ENCODE data around the gene ZNF157. TPM values are rescaled to one million over a fixed set of nuclear protein-coding genes. Genes with fewer than 3 reads are reported as not detected.
A peak's percentile ranks its signal among the peaks of the same experiment; 100 is the strongest.

Gene ZNF157
- total RNA-seq, 2 donors from 2014 or later = 0.13 TPM; not detected in 1

DNA sequence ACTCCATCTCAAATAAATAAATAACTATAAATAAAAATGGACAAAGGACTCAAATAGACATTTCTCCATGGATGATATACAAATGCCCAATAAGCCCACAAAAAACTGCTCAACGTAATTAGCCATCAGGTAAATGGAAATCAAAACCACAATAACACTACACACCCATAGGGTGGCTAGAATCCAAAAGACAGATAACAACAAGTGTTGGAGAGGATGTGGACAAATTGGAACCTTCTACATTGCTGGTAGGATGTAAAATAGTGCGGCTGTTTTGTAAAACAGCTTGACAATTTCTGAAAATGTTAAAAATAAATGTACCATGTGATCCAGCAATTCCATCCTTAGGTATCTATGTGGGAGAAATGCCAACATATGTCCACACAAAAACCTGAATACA, 52.1 kb downstream of the ZNF157 start:
- no peak for ATAC-seq
- intact Hi-C loops (cut with DNase I) = no loop called here
- no peak for DNase-seq

DNA sequence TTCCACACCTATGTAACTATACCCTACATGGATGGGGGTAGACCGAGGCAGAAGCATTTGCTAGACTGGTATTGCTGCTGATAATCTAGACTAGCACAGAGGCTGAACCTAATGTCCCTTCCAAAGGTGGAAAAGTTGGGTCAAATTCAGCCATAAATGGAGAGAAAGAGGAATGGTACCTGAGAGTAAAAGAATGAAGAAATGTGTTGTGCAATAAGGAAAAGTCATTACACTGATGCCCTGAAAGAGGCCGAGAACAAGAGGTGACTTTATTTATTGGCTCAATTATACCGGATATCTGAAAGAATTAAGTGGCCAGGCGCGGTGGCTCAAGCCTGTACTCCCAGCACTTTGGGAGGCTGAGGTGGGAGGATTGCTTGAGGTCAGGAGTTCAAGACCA, 60.5 kb downstream of the ZNF157 start:
- intact Hi-C loops (cut with DNase I) = no loop called here
- no peak for ATAC-seq

DNA sequence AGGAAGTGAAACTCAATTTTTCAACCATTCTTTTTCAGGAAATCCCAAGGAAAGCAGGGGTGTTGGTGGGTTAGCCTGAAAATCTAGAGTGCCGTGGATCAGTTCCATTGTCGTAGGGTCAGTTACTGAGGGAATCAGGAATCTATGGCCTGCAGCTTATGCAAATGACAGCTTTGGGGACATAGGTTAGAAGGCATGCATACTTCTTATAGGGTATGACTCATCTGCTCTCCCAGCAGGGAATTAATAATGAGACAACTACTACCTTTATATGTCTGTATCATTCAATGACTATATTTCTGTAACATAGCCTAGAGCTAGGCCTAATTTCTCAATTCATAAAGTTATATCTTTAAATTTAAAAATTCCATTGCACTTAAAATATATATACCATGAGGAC, 76.1 kb downstream of the ZNF157 start:
- DNase-seq = no peak
- no peak for ATAC-seq
- intact Hi-C loops (cut with DNase I) = no loop called here

More for the DNA sequence above, 60.5 kb downstream of the ZNF157 start:
- no peak for DNase-seq

DNA sequence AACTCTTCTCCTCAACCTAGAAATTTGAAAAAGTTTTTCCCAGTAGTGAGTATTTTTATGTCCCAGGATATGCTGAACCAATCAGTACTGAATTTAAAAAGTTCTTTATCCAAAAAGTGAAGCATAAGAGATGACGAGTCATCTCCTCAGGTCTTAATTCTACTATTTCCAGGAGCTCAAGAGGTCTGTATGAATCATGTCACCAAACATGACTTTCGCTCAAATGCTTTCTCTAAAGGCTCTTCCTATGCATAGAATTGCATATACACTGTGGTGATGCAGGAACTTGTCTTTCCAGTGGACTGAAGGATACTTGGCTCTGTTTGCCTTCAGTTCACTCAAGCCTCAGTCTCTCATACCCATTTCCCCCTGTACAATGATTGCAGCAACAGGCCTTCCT, 76.6 kb downstream of the ZNF157 start:
- no peak for DNase-seq
- ATAC-seq = no peak
- intact Hi-C loops (cut with DNase I) = no loop called here

DNA sequence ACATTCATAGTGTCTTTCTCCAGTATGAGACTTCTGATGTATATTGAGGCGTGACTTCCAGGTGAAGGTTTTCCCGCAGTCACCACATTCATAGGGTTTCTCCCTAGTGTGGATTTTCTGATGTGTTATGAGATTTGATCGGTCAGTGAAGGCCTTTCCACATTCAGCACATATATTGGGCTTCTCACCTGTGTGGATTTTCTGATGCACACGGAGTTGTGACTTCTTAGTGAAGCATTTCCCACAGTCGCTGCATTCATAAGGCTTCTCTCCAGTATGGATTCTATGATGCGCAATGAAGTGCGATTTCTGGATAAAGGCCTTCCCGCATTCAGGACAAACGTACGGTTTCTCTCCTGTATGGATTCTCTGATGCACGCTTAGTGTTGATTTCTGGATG, 77.2 kb downstream of the ZNF157 start:
- no peak for DNase-seq
- no peak for ATAC-seq
- intact Hi-C loops (cut with DNase I) = no loop called here

DNA sequence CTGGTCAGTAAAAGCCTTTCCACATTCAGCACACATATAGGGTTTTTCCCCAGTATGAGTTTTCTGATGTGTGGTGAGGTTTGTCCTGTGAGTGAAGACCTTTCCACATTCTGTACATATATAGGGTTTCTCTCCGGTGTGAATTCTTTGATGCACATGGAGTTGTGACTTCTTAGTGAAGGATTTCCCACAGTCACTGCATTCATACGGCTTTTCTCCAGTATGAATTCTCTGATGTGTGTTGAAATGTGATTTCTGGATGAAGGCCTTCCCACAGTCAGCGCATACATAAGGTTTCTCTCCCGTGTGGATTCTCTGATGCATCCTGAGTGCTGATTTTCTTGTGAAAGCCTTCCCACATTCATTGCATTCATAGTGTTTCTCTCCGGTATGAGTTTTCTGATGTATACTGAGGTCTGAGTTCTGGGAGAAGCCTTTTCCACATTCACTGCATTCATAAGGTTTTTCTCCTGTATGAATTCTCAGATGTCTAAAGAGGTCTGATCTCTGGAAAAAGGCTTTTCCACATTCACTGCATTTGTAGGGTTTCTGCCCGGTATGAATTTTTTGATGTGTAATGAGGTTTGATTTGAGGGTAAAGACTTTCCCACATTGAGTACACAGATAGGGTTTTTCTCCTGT, 77.9 kb downstream of the ZNF157 start:
- intact Hi-C loops (cut with DNase I) = no loop called here
- no peak for DNase-seq
- ATAC-seq = no peak

DNA sequence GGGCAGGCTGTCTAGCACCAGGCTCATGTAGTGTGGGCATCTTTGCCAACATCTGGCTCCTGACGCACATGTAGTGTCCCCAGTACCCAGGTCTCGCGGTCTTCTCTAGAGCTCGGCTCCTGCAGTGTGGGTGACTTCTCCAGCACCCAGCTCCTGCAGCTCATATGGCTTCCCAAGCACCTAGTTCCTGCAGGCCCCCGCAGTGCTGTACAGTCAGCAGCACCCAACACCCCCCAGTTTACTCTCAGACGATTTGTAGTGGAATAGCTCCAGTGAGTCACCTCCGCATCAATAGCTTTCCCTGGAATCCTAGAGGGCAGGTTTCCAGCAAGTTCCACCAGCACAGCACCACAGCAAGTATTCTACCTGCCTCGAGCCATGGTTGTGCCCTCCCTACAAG, 81.7 kb downstream of the ZNF157 start:
- no peak for ATAC-seq
- no peak for DNase-seq
- intact Hi-C loops (cut with DNase I) = no loop called here

DNA sequence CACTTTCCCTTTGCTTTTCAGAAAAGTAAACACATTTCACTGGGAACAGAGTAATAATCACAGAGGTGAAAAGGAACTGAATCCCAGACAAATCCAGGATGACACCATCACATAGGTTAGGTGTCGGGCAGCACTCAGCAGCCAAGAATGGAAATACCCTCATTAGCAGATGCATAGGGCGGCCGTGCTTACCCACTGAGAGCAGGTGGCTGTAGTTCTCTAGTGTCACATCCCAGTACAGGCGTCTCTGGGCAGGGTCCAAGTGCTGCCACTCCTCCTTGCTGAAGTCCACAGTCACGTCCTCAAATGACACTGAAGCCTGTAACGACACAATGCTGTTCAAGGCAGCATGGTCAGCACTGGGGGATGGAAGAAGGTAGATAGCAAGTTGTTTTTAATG, 85.7 kb downstream of the ZNF157 start:
- ATAC-seq = peak in 1 of 2 donors; percentile 50
- intact Hi-C loops (cut with DNase I) = no loop called here
- DNase-seq = peak; percentile 20

DNA sequence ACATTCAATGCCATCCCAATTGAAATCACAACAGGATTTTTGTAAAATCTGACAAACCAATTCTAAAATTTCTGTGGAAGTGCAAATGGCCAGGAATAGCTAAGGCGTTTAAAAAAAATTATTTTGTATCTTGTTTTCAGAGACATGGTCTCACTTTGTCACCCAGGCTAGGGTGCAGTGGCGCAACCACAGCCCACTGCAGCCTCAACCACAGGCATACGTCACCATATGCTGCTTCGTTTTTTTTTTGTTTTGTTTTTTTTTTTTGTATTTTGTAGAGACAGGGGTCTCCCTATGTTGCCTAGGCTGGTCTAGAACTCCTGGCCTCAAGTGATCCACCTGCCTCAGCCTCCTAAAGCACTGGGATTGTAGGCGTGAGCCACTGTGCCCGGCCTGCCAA, 88.2 kb downstream of the ZNF157 start:
- intact Hi-C loops (cut with DNase I) = no loop called here
- no peak for ATAC-seq
- no peak for DNase-seq

DNA sequence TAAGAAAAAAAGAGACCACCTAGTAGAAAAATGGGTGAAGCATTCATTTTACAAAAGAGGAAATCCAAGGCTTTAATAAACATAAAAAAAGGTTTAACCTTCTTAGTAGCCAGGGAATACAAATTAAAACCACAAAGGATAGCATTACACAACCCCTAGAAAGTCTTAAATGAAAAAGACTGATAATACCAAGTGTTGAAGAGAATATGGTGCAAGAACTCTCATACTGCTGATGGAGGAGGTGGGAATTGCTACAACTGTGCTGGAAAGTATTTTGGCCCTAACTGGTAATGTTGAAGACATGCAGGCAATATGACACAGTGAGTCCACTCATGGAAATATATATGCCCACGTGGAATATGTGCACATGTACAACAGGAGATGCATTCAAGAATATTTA, 90.2 kb downstream of the ZNF157 start:
- no peak for ATAC-seq
- intact Hi-C loops (cut with DNase I) = no loop called here
- DNase-seq = no peak

Other genes with a start within 250 kb of the ZNF157 start
- 100 to 1,000 TPM; 137 to 138 TPM for gene NDUFB11, start 225.9 kb upstream of the ZNF157 start, total RNA-seq
- gene RBM10, start 225.4 kb upstream of the ZNF157 start, total RNA-seq = 10 to 100 TPM; 22.1 to 23.9 TPM
- gene UBA1, start 176.7 kb upstream of the ZNF157 start, total RNA-seq = 100 to 1,000 TPM; 101 to 132 TPM
- gene CDK16, start 151.9 kb upstream of the ZNF157 start, total RNA-seq = 100 to 1,000 TPM; 109 to 132 TPM
- gene USP11, start 137.6 kb upstream of the ZNF157 start, total RNA-seq = 10 to 100 TPM; 42.0 to 60.8 TPM
- gene ZNF41, start 112.6 kb downstream of the ZNF157 start, total RNA-seq = 10 to 100 TPM; 10.8 to 14.7 TPM
- 10 to 100 TPM; 64.4 to 75.0 TPM for gene ARAF, start 190.6 kb downstream of the ZNF157 start, total RNA-seq
- 100 to 1,000 TPM; 377 to 605 TPM for gene TIMP1, start 211.9 kb downstream of the ZNF157 start, total RNA-seq
- 1 to 10 TPM; 4.4 to 7.0 TPM for gene SYN1, start 249.3 kb downstream of the ZNF157 start, total RNA-seq

Data from left cardiac atrium (tissue), 4 donors.